ENCODE results near the gene MFNG. TPM values are rescaled to one million over a fixed set of nuclear protein-coding genes. Genes with fewer than 3 reads are reported as not detected.

Gene MFNG
- total RNA-seq, 3 donors from 2014 or later (not counting 1 experiment from before 2014, with no cell fraction given): 75.3 to 111 (median 110) TPM

GRCh38 chr22:37483050-37483449 lies 3.1 kb downstream of the MFNG start:
- TF ChIP-seq, protein P1, sequence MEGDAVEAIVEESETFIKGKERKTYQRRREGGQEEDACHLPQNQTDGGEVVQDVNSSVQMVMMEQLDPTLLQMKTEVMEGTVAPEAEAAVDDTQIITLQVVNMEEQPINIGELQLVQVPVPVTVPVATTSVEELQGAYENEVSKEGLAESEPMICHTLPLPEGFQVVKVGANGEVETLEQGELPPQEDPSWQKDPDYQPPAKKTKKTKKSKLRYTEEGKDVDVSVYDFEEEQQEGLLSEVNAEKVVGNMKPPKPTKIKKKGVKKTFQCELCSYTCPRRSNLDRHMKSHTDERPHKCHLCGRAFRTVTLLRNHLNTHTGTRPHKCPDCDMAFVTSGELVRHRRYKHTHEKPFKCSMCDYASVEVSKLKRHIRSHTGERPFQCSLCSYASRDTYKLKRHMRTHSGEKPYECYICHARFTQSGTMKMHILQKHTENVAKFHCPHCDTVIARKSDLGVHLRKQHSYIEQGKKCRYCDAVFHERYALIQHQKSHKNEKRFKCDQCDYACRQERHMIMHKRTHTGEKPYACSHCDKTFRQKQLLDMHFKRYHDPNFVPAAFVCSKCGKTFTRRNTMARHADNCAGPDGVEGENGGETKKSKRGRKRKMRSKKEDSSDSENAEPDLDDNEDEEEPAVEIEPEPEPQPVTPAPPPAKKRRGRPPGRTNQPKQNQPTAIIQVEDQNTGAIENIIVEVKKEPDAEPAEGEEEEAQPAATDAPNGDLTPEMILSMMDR (IDR thresholded peaks at IDR 0.05): no peak
- WGBS (ENCODE audit: insufficient coverage): 78% methylated on average over 13 of the region's 13 CpGs
- Mint-ChIP-seq H3K4me3 (peak overlapping the region; percentile 76), H3K27me3 (ENCODE audit: low read depth in 2 of 2) (no peaks in the 10 kb centered on the region), H3K36me3 (no peaks in the 10 kb centered on the region), H3K9me3 (no peaks in the 10 kb centered on the region), H3K27ac (peak overlapping the region; percentile 95 to 96), H3K4me1 (peaks cover 53 to 69% of the 10 kb centered on the region in 2 donors)
- Histone ChIP-seq H3K4me1 (ENCODE audit: control insufficient read depth, insufficient read depth, low read length) (peaks cover 70% of the 10 kb centered on the region), H3K36me3 (ENCODE audit: control insufficient read depth, insufficient read depth, low read length) (peaks cover 23% of the 10 kb centered on the region), H3K4me3 (ENCODE audit: low read length) (no peak overlapping the region), H3K9me3 (ENCODE audit: control insufficient read depth, insufficient read depth, low read length) (no peaks in the 10 kb centered on the region), H3K27ac (ENCODE audit: low read length) (no peak overlapping the region), H3K27me3 (ENCODE audit: control insufficient read depth, insufficient read depth, low read length) (no peaks in the 10 kb centered on the region)
- no peak for DNase-seq
- intact Hi-C loops (cut with micrococcal nuclease): loop anchor here (10.0 kb wide), 2 partner anchors 318 to 708 kb away; partner anchors contain the start of gene IFT27
- ATAC-seq: no peak

- Histone ChIP-seq H3K36me3 (ENCODE audit: control insufficient read depth, insufficient read depth, low read length) (peaks cover 31% of the 10 kb centered on the region), H3K4me1 (ENCODE audit: control insufficient read depth, insufficient read depth, low read length) (peaks cover 63% of the 10 kb centered on the region), H3K9me3 (ENCODE audit: control insufficient read depth, insufficient read depth, low read length) (no peaks in the 10 kb centered on the region), H3K27ac (ENCODE audit: low read length) (no peak overlapping the region), H3K27me3 (ENCODE audit: control insufficient read depth, insufficient read depth, low read length) (no peaks in the 10 kb centered on the region), H3K4me3 (ENCODE audit: low read length) (no peak overlapping the region)
- DNase-seq (peak in 1 of 2 donors; percentile 27), ATAC-seq (no peak)
- Mint-ChIP-seq H3K9me3 (no peaks in the 10 kb centered on the region), H3K27ac (peak overlapping the region; percentile 95 to 96), H3K4me3 (peak overlapping the region; percentile 48), H3K27me3 (ENCODE audit: low read depth in 2 of 2) (no peaks in the 10 kb centered on the region), H3K36me3 (no peaks in the 10 kb centered on the region), H3K4me1 (peaks cover 49 to 65% of the 10 kb centered on the region in 2 donors)
- WGBS (ENCODE audit: insufficient coverage): 85% methylated on average over 9 of the region's 9 CpGs
- intact Hi-C loops (cut with micrococcal nuclease): loop anchor here (10.0 kb wide), 2 partner anchors 317 to 707 kb away; partner anchors contain the start of gene IFT27
- TF ChIP-seq, protein P1 (IDR thresholded peaks at IDR 0.05): no peak
Observed at GRCh38 chr22:37482244-37482643, 3.9 kb downstream of the MFNG start.

DNA sequence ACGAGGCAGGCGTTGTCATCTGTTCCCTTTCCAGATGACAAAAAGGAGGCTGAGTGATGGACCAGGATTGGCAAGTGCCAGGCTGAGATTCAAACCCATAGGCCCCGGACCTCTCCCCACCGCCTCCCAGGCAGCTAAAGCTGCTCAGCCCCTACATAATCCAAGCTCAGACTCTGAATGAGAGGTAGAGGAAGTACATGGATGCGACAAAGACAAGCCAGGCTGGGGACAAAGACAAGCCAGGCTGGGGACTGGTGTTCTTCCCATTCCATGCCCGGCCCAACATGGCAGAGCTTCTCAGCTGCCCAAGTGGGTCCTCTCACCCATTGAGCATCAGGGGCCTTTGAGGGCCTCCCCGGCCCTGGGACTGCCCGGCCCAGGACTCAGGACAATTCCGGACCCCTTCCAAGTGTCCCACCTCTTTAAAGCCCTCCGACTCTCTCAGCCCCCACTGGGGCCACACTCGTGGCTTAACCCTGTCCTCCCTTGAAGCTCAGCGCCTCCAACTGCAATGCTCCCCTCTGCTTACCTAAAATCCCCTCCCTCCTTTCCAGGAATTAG lies 4.8 kb downstream of the MFNG start:
- peak overlapping the region; percentile 95 to 96 for H3K27ac Mint-ChIP-seq
- WGBS (ENCODE audit: insufficient coverage): 94% methylated on average over 10 of the region's 12 CpGs
- peaks cover 41 to 57% of the 10 kb centered on the region in 2 donors for H3K4me1 Mint-ChIP-seq
- no peaks in the 10 kb centered on the region for H3K27me3 Mint-ChIP-seq (ENCODE audit: low read depth in 2 of 2)
- DNase-seq (no peak), ATAC-seq (no peak)
- Histone ChIP-seq H3K36me3 (ENCODE audit: control insufficient read depth, insufficient read depth, low read length) (peaks cover 39% of the 10 kb centered on the region), H3K9me3 (ENCODE audit: control insufficient read depth, insufficient read depth, low read length) (no peaks in the 10 kb centered on the region), H3K4me3 (ENCODE audit: low read length) (no peak overlapping the region), H3K4me1 (ENCODE audit: control insufficient read depth, insufficient read depth, low read length) (peaks cover 55% of the 10 kb centered on the region), H3K27me3 (ENCODE audit: control insufficient read depth, insufficient read depth, low read length) (no peaks in the 10 kb centered on the region), H3K27ac (ENCODE audit: low read length) (no peak overlapping the region)
- no peaks in the 10 kb centered on the region for H3K9me3 Mint-ChIP-seq
- intact Hi-C loops (cut with micrococcal nuclease): loop anchor here (10.0 kb wide), 2 partner anchors 317 to 707 kb away; partner anchors contain the start of gene IFT27
- TF ChIP-seq, protein P1 (IDR thresholded peaks at IDR 0.05): no peak
- no peaks in the 10 kb centered on the region for H3K36me3 Mint-ChIP-seq
- no peak overlapping the region for H3K4me3 Mint-ChIP-seq
